Bronchial epithelial cell (primary cell): ENCODE results near the gene IL13RA2. TPM values are rescaled to one million over a fixed set of nuclear protein-coding genes. Genes with fewer than 3 reads are reported as not detected.

Experiments
- DNase-seq: peaks from one replicate; pipeline ENCODE4 v3.0.0-alpha.2; 2010; ENCODE audit warnings: low read depth
- FAIRE-seq: peaks from 2 replicates; lab custom pipeline; 2011; peaks lifted over from hg19 to GRCh38; lab: Jason Lieb, UNC
- H3K27me3 ChIP-seq: 2 replicates; pipeline ENCODE4 v1.5.1; 2011; ENCODE audit warnings: low read length; ENCODE audit not compliant: control insufficient read depth, insufficient read depth
- H3K36me3 ChIP-seq: 2 replicates; pipeline ENCODE4 v1.5.1; 2011; ENCODE audit warnings: low read length; ENCODE audit not compliant: control insufficient read depth, insufficient read depth
- H3K4me3 ChIP-seq: 2 replicates; pipeline ENCODE4 v1.5.1; 2011; ENCODE audit warnings: mild to moderate bottlenecking, low read depth, low read length, control low read depth
- total RNA-seq: library from RNA; depleted of rRNA; stranded (reverse); fragments of >200 nt; gene quantifications from 2 replicates; pipeline ENCODE4 v1.2.1, GENCODE V29; 2014
- TF ChIP-seq, protein P1 (sequence below): IDR thresholded peaks from 2 replicates; pipeline ENCODE4 v1.5.1; 2011; ENCODE audit warnings: mild to moderate bottlenecking, moderate library complexity, low read length, control low read depth, inconsistent platforms; ENCODE audit not compliant: insufficient read depth, severe bottlenecking

IL13RA2 gene
- total RNA-seq, 1 donor from 2014 or later, result 17.1 TPM

DNA sequence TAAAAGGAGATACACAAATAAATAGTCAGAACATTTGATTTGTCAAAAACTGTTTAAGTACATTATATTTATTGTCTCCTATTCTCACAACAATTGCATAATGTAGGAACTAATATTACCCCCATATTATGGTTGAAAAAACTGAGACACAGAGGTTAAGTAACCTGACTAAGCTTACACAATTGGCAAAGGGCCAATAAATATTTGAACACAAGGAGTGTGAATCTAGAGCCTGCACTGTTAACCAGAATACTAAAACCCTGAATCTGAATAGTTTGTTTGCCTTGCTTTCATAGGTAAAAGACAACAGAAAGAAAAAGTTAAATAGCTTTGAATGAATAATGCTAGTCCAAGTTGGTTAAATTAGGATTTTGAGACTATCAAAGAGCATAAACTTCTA, 55.2 kb downstream of the IL13RA2 start:
- Histone ChIP-seq H3K27me3 (no peaks in the 10 kb centered on the region), H3K4me3 (no peak overlapping the region), H3K36me3 (no peaks in the 10 kb centered on the region)
- TF ChIP-seq, protein P1, sequence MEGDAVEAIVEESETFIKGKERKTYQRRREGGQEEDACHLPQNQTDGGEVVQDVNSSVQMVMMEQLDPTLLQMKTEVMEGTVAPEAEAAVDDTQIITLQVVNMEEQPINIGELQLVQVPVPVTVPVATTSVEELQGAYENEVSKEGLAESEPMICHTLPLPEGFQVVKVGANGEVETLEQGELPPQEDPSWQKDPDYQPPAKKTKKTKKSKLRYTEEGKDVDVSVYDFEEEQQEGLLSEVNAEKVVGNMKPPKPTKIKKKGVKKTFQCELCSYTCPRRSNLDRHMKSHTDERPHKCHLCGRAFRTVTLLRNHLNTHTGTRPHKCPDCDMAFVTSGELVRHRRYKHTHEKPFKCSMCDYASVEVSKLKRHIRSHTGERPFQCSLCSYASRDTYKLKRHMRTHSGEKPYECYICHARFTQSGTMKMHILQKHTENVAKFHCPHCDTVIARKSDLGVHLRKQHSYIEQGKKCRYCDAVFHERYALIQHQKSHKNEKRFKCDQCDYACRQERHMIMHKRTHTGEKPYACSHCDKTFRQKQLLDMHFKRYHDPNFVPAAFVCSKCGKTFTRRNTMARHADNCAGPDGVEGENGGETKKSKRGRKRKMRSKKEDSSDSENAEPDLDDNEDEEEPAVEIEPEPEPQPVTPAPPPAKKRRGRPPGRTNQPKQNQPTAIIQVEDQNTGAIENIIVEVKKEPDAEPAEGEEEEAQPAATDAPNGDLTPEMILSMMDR, result no peak
- DNase-seq (no peak), FAIRE-seq (no peak)

DNA sequence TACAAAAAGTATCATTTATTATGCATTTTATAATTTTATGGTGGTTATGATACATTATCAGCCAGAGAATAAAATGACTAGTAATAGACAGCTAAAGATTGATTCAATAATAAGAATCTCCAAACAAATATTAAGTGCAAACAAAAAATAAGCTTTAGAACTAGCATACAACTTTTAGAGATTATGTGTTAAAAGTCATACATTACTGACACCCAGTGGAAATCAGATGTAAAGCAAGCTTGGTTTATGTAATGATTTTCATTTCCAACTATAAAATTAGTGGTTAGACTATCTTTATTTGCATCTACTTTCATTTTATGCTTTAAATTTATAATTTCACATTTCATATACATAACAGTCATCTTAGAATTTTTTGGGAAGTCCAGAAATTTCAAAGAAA, 57.7 kb downstream of the IL13RA2 start:
- H3K36me3 ChIP-seq, result no peaks in the 10 kb centered on the region
- H3K27me3 ChIP-seq, result no peaks in the 10 kb centered on the region
- FAIRE-seq (no peak), DNase-seq (peak; percentile 25)
- TF ChIP-seq, protein P1, result peak; percentile 12
- no peak overlapping the region for H3K4me3 ChIP-seq

Other genes with a start within 250 kb of the IL13RA2 start
- gene RBMXL3, start 171.8 kb upstream of the IL13RA2 start, total RNA-seq, result not detected in 2 replicates
- under 0.01 and 0.26 TPM in 2 replicates for gene LRCH2, start 216.5 kb upstream of the IL13RA2 start, total RNA-seq